Right cardiac atrium (tissue), 5 donors: ENCODE measurements around the gene FSTL4. TPM values are rescaled to one million over a fixed set of nuclear protein-coding genes. Genes with fewer than 3 reads are reported as not detected.

Experiments used
- ATAC-seq, 2 donors: fragments of 200-7000 bp; cut with Tn5 transposase; one replicate each; pipeline versions ENCODE4 v1.8.0 to v1.9.1; 2020; ENCODE audit warnings: moderate library complexity in 2 of 2, mild to moderate bottlenecking in 1 of 2
- DNase-seq, 3 donors: peaks; one replicate each; pipeline ENCODE4 v3.0.0-alpha.2; 2020
- H3K27ac ChIP-seq: one replicate; pipeline ENCODE4 v1.5.1; 2013; ENCODE audit warnings: mild to moderate bottlenecking, low read length, control low read depth, moderate library complexity
- H3K27me3 ChIP-seq: one replicate; pipeline ENCODE4 v1.6.1; 2013; ENCODE audit not compliant: control insufficient read depth, insufficient read depth
- H3K4me1 ChIP-seq: one replicate; pipeline ENCODE4 v1.6.1; 2013; ENCODE audit warnings: low read length; ENCODE audit not compliant: control insufficient read depth, insufficient read depth
- H3K4me3 ChIP-seq: one replicate; pipeline ENCODE4 v1.5.1; 2013; ENCODE audit warnings: low read length, control low read depth
- H3K9me3 ChIP-seq: one replicate; pipeline ENCODE4 v1.6.1; 2013; ENCODE audit warnings: low read length; ENCODE audit not compliant: control insufficient read depth
- WGBS: extraction: QIAGEN DNeasy Blood & Tissue Kit; methylation state at CpG from one replicate; pipeline ENCODE4 v1.1.7; 2013; 5-methylcytosine and 5-hydroxymethylcytosine counted together
- intact Hi-C, 4 donors: fragments of 100-400 bp; cut with DNase I; formaldehyde crosslinking; loops; one replicate each; pipeline versions ENCODE4 v1.11.0 to v1.14.0; 2022 to 2023
- polyA plus RNA-seq: library from polyadenylated mRNA; stranded (reverse); fragments of 200-250 nt; gene quantifications from one replicate; pipeline ENCODE4 v1.2.3, GENCODE V29; 2013
- total RNA-seq, 4 donors: library from RNA; stranded (reverse); fragmentation: NEBNext Ultra II Directional; extraction: Animal tissue kit (Norgen Biotek cat#: 25700); gene quantifications; one replicate each; pipeline ENCODE4 v1.2.1, GENCODE V29; 2021
- donor health status: healthy with polysubstance abuse.
- donor health status: DM: no; HTN: yes; CAD: no.
- donor health status: DM: no; HTN: no; CAD: no.
- donor health status: DM: no; HTN: yes; CAD: no; lungs with severe emphysema.
- donor health status: DM: yes; HTN: yes; CAD: no.

The FSTL4 gene
- total and polyA plus RNA-seq, 5 donors: not detected

DNA sequence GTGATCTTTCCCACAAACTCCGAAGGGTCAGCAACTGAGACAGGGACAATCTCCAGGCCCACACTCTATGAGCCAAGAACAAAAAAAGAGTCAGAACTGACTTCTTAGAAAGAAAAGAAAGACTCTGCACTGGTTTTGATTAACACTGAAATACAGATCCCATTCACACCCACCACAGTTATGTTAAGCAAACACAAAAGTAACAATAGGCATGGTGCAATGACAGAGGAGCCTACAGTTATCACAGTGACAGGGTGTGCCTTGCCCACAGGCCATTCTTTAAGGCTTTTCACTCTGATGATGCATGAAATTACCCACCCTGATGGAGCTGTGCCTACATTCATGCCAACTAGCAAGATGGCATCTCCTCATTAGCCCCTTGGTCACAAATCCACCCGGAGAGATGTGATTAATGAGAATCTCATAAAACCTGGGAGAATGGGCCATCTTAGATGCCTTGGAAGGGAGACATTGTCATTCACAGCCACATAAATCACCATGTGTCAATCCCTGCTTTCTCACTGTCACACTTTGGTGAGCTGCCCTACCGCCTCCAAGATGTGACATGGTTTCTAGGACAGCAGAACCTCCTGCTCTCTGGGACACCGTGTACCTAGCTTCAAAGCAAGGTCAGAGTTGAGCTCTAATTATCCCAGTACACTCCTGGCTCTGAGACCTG lies 27.6 kb upstream of the FSTL4 start:
- ATAC-seq (no peak), DNase-seq (no peak)
- Histone ChIP-seq H3K27me3 (no peaks in the 10 kb centered on the region), H3K4me1 (no peaks in the 10 kb centered on the region), H3K4me3 (no peak overlapping the region), H3K9me3 (no peaks in the 10 kb centered on the region), H3K27ac (no peak overlapping the region)
- WGBS: 56% methylated on average over 4 of the region's 4 CpGs
- intact Hi-C loops: no loop called here

DNA sequence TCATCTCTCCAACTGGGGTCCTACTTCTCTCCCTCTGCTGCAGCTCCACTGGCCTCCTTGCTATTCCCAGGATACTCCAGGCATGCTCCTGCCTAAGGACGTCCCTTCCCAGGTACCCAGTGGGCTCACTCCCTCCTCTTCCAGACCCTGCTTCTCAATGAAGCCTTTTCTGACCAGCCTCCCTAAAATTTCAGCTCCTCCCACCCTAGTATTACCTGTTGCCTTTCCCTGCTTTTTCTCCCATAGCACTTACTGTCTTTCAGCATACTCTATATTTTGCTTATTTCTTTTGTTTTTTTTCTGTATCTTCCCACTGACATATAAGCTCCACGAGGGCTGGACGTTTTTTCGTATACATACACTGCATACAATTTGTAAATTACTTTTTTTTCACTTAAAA lies 26.1 kb upstream of the FSTL4 start:
- 39% methylated on average over 4 of the region's 4 CpGs for WGBS
- no peak overlapping the region for H3K27ac ChIP-seq
- H3K4me1 ChIP-seq: no peaks in the 10 kb centered on the region
- H3K9me3 ChIP-seq: no peaks in the 10 kb centered on the region
- DNase-seq (no peak), ATAC-seq (no peak)
- no peaks in the 10 kb centered on the region for H3K27me3 ChIP-seq
- no peak overlapping the region for H3K4me3 ChIP-seq
- intact Hi-C loops: no loop called here

DNA sequence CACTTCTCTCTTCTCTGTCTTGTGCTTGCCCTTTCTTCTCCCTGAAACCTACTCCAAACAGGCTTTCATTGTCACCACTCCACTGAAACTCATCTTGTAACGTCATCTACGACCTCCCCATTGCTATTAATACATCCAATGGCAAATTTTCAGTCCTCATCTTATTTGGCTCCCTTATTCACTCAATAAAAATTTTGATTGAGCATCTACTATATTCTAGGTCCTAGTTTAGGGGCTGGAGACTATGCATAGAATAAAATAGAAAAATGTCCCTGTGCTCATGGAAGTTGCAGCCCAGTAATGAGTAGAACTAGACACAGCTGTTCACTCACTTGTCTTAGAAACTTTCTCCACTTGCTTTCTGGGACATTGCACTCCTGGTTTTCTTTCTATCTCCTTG lies 24.9 kb upstream of the FSTL4 start:
- no peaks in the 10 kb centered on the region for H3K27me3 ChIP-seq
- 62% methylated on average over 2 of the region's 2 CpGs for WGBS
- H3K4me1 ChIP-seq: no peaks in the 10 kb centered on the region
- no peak overlapping the region for H3K4me3 ChIP-seq
- DNase-seq (no peak), ATAC-seq (no peak)
- no peak overlapping the region for H3K27ac ChIP-seq
- intact Hi-C loops: no loop called here
- no peaks in the 10 kb centered on the region for H3K9me3 ChIP-seq

DNA sequence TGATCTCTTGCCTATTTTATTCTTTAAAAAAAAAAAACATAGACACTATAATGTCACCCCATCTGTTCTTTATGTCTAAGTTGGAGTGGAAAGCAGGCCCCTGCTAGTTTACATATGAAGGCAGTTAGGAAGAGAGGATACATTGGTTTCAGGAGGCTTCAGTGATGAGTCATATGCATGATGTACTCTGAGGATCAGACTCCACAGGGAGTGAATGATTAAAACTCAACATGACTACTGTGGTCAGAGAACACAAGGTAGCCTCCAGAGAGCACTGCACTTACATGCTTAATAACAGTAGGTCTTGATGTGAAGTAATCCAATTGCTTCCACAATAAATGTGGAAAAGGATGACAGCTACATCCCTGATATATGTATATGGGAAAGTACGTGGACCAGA lies 22.7 kb upstream of the FSTL4 start:
- ATAC-seq (no peak), DNase-seq (no peak)
- no peaks in the 10 kb centered on the region for H3K9me3 ChIP-seq
- H3K4me3 ChIP-seq: no peak overlapping the region
- H3K27me3 ChIP-seq: no peaks in the 10 kb centered on the region
- no peaks in the 10 kb centered on the region for H3K4me1 ChIP-seq
- intact Hi-C loops: no loop called here
- 0% methylated on average over 1 of the region's 1 CpG for WGBS
- H3K27ac ChIP-seq: no peak overlapping the region

DNA sequence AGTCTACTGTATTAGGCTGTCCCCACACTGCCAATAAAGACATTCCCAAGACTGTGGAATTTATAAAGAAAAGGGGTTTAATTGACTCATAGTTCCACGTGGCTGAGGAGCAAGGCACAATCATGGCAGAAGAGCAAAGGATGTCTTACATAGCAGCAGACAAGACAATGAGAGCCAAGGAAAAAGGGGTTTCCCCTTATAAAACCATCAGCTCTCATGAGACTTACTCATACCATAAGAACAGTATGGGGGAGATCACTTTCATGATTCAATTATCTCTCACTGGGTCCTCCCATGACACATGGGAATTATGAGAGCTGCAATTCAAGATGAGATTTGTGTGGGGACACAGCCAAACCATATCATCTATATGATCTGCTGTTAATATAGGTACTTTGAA lies 14.8 kb upstream of the FSTL4 start:
- no peak overlapping the region for H3K4me3 ChIP-seq
- intact Hi-C loops: no loop called here
- no peak overlapping the region for H3K27ac ChIP-seq
- H3K27me3 ChIP-seq: no peaks in the 10 kb centered on the region
- DNase-seq (no peak), ATAC-seq (no peak)
- WGBS: 11% methylated on average over 1 of the region's 1 CpG
- no peaks in the 10 kb centered on the region for H3K4me1 ChIP-seq
- H3K9me3 ChIP-seq: no peaks in the 10 kb centered on the region

DNA sequence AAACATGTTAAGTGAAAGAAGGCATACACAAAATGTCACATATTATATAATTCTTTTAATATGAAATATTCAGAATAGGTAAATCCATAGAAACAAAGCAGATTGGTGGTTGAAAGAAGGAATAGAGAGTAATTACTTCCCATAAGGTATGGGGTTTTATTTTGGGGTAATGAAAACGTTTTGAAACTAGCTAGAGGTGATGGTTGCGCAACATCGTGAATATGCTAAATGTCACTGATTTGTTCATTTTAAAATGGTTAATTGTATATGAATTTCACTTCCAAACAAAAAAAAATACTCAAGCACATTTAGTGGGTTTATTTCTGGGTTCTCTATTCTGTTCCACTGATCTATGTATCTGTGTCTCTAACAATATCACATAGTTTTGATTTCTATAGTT lies 12.0 kb upstream of the FSTL4 start:
- Histone ChIP-seq H3K27ac (no peak overlapping the region), H3K27me3 (no peaks in the 10 kb centered on the region), H3K4me1 (no peaks in the 10 kb centered on the region), H3K9me3 (no peaks in the 10 kb centered on the region), H3K4me3 (no peak overlapping the region)
- intact Hi-C loops: no loop called here
- WGBS: 67% methylated on average over 3 of the region's 3 CpGs
- no peak for DNase-seq
- no peak for ATAC-seq

DNA sequence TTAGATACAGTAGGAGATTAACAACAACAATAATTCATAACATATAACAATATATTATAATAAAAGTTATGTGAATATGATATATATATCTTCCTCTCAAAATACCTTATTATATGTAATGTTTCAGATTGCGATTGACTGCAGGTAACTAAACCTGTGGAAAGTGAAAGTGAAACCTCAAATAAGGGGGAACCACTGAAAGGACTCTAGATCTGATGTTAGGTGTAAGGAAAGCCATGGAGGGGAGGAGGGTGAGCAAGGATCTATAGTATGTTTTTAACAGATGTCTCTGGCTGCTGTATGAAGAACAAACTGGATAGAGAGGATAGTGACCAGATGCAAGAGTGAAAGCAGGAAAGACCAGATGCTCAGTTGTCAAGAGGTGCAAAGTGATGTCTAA lies 5.8 kb upstream of the FSTL4 start:
- DNase-seq: no peak
- Histone ChIP-seq H3K4me3 (no peak overlapping the region), H3K4me1 (no peaks in the 10 kb centered on the region), H3K27me3 (no peaks in the 10 kb centered on the region), H3K9me3 (no peaks in the 10 kb centered on the region), H3K27ac (no peak overlapping the region)
- intact Hi-C loops: loop anchor here in 1 of 4 donors (10.0 kb wide), 1 partner anchor 193 kb away; no protein-coding TSS in a partner anchor
- 90% methylated on average over 1 of the region's 1 CpG for WGBS
- ATAC-seq: no peak

DNA sequence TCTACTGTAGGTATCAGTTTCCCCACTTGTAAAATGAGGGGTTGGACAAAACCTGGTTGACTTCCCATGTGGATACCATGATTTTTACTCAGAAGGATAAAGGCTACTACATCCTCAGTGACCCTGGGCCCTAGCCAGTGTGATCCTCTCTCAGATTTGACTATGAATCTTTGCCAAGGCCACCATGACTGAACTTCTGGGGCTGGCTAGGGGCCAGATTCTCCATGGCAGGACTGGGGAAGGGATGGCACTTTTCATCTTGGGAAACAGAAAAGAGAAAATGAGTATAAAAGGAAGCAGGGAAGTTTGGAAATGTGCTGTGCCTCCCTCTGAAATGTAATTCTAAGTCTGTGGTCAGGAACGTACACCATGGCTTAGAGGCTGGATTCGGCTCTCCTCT lies 1.4 kb upstream of the FSTL4 start:
- no peaks in the 10 kb centered on the region for H3K9me3 ChIP-seq
- ATAC-seq (no peak), DNase-seq (no peak)
- H3K4me3 ChIP-seq: no peak overlapping the region
- no peaks in the 10 kb centered on the region for H3K27me3 ChIP-seq
- no peaks in the 10 kb centered on the region for H3K4me1 ChIP-seq
- intact Hi-C loops: loop anchor here in 2 of 4 donors (5.0 to 10.0 kb wide), 2 partner anchors 189 to 191 kb away; no protein-coding TSS in a partner anchor
- no peak overlapping the region for H3K27ac ChIP-seq
- 72% methylated on average over 2 of the region's 2 CpGs for WGBS

DNA sequence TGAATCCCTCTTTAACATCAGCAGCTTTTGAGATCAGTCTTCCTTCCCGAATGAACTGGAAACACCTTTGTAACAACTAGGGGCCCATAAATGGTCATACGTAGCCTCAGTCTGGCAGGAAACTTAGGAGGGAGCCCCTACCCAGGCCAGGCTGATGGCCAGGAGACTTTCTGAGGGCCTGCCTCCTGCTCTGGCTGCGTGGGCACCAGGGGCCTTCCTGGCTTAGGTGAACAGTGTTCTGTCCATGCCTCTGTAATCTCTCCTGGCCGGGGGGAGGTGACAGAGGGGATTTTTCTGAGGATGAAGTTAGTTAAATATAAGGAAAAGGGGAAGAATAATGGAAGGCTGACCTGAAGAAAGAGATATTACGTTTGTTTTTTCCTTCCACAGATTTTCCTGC lies 843 bp upstream of the FSTL4 start:
- Histone ChIP-seq H3K27me3 (no peaks in the 10 kb centered on the region), H3K27ac (no peak overlapping the region), H3K4me3 (no peak overlapping the region), H3K4me1 (no peaks in the 10 kb centered on the region), H3K9me3 (no peaks in the 10 kb centered on the region)
- intact Hi-C loops: loop anchor here in 2 of 4 donors (5.0 to 10.0 kb wide), 2 partner anchors 188 to 191 kb away; no protein-coding TSS in a partner anchor
- no peak for DNase-seq
- WGBS: 62% methylated on average over 5 of the region's 5 CpGs
- ATAC-seq: no peak

DNA sequence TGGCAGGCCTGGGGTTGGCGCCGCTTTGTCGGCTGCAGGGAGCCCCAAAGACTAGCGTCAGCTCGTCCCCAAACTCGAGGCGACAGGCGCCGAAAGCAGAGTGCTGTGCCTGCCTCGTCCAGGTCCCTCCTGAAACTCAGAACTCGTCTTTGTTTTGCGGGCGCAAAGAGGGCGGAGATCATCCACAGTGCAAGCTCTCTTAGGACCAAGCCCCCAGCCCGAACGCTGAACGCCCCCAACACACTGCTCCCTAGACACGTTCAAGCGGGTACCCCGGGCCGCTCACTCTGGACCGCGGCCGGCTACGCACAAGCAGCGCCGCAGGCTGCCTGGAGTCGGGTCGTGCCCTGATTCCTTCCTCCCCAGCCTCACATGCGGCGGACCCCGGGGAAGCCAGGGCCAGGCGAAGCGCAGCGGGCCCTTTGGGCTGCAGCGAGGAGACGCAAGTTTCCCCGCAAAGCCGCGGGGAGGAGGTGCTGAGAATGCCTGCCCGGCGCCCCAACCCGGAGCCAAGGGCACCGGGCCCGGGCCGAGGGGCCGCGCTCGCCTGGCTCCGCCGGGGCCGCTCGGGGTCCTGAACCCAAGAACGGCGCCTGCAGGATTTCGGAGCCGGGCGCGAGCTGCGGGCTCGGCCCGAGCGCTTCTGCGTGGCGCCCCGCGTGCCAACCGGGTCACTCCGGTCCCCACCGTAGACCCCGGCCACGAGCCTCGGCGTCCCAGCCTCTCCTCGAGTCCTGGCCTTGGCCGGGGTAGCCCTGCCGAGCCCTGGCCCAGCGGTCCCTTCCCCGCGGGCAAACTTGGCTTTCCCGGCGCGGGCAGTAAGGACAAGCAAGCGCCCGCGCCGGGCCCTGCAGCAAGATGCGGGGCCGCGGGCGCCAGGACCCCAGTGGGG lies 738 bp downstream of the FSTL4 start:
- no peaks in the 10 kb centered on the region for H3K9me3 ChIP-seq
- no peaks in the 10 kb centered on the region for H3K4me1 ChIP-seq
- no peak for DNase-seq
- intact Hi-C loops: loop anchor here in 2 of 4 donors (5.0 to 10.0 kb wide), 2 partner anchors 187 to 189 kb away; no protein-coding TSS in a partner anchor
- H3K27me3 ChIP-seq: no peaks in the 10 kb centered on the region
- 2% methylated on average over 91 of the region's 91 CpGs for WGBS
- H3K27ac ChIP-seq: no peak overlapping the region
- ATAC-seq: peak in 1 of 2 donors; percentile 26
- H3K4me3 ChIP-seq: peak overlapping the region; percentile 41
